Esophagus squamous epithelium (tissue), 4 donors: ENCODE results near the gene A2ML1.

Source experiments
- POLR2A ChIP-seq, 4 donors: fragments of 450-650 bp; IDR thresholded peaks; one replicate each; pipeline ENCODE4 v1.6.1; 2017; ENCODE audit warnings: antibody characterized with exemption in 4 of 4, mild to moderate bottlenecking in 4 of 4, moderate library complexity in 3 of 4
- TF ChIP-seq, protein P1 (sequence below), 6 experiments: fragments of 450-650 bp in 4 of 6; fragments of 200-600 bp in 2 of 6; sonication (generic) in 2 of 6; IDR thresholded peaks; one replicate each; pipeline ENCODE4 v1.5.1; 2016 to 2019; ENCODE audit warnings: antibody characterized with exemption in 6 of 6, mild to moderate bottlenecking in 4 of 6, moderate library complexity in 4 of 6

DNA sequence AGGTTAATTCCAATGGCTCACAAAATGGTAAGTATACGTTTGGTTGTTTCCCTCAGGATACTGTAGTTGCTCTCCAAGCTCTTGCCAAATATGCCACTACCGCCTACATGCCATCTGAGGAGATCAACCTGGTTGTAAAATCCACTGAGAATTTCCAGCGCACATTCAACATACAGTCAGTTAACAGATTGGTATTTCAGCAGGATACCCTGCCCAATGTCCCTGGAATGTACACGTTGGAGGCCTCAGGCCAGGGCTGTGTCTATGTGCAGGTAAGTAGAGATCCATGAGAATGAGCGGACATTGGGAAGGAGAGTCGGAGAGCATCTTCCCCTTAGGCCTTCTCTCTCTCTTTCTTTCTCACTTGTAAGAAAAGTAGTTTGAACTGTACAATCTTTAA is 45.4 kb downstream of the A2ML1 start:
- TF ChIP-seq, protein P1, sequence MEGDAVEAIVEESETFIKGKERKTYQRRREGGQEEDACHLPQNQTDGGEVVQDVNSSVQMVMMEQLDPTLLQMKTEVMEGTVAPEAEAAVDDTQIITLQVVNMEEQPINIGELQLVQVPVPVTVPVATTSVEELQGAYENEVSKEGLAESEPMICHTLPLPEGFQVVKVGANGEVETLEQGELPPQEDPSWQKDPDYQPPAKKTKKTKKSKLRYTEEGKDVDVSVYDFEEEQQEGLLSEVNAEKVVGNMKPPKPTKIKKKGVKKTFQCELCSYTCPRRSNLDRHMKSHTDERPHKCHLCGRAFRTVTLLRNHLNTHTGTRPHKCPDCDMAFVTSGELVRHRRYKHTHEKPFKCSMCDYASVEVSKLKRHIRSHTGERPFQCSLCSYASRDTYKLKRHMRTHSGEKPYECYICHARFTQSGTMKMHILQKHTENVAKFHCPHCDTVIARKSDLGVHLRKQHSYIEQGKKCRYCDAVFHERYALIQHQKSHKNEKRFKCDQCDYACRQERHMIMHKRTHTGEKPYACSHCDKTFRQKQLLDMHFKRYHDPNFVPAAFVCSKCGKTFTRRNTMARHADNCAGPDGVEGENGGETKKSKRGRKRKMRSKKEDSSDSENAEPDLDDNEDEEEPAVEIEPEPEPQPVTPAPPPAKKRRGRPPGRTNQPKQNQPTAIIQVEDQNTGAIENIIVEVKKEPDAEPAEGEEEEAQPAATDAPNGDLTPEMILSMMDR (IDR thresholded peaks at IDR 0.05), result no peak
- no peak for TF ChIP-seq POLR2A (IDR thresholded peaks at IDR 0.05)
